ENCODE measurements around the gene CTPS2. TPM values are rescaled to one million over a fixed set of nuclear protein-coding genes. Genes with fewer than 3 reads are reported as not detected.
A peak's percentile ranks its signal among the peaks of the same experiment; 100 is the strongest.

CTPS2 gene
- total RNA-seq, 1 donor from 2014 or later = 26.1 TPM

- no peak for TF ChIP-seq CTCF (IDR thresholded peaks at IDR 0.05)
- no peak for DNase-seq (ENCODE audit: low spot score)
- Mint-ChIP-seq H3K9me3 (ENCODE audit: low read depth) (no peaks in the 10 kb centered on the region), H3K27me3 (ENCODE audit: low read depth) (no peaks in the 10 kb centered on the region), H3K36me3 (ENCODE audit: low read depth) (peaks cover 7% of the 10 kb centered on the region), H3K4me3 (ENCODE audit: unreplicated experiment) (no peak overlapping the region), H3K27ac (ENCODE audit: unreplicated experiment) (peak overlapping the region; percentile 78), H3K4me1 (ENCODE audit: low read depth) (peaks cover 39% of the 10 kb centered on the region)
These were observed 47.8 kb downstream of the CTPS2 start for GRCh38 chrX:16664626-16665025.

- no peaks in the 10 kb centered on the region for H3K27me3 Mint-ChIP-seq (ENCODE audit: low read depth)
- H3K4me1 Mint-ChIP-seq (ENCODE audit: low read depth) = peaks cover 45% of the 10 kb centered on the region
- peak overlapping the region; percentile 78 for H3K27ac Mint-ChIP-seq (ENCODE audit: unreplicated experiment)
- H3K9me3 Mint-ChIP-seq (ENCODE audit: low read depth) = no peaks in the 10 kb centered on the region
- peaks cover 10% of the 10 kb centered on the region for H3K36me3 Mint-ChIP-seq (ENCODE audit: low read depth)
- TF ChIP-seq CTCF (IDR thresholded peaks at IDR 0.05) = peak; percentile 74
- DNase-seq (ENCODE audit: low spot score) = no peak
- H3K4me3 Mint-ChIP-seq (ENCODE audit: unreplicated experiment) = no peak overlapping the region
These were observed 48.4 kb downstream of the CTPS2 start for GRCh38 chrX:16664074-16664473.

GRCh38 chrX:16662402-16662801, 50.1 kb downstream of the CTPS2 start:
- Mint-ChIP-seq H3K27ac (ENCODE audit: unreplicated experiment) (no peak overlapping the region), H3K36me3 (ENCODE audit: low read depth) (peaks cover 11% of the 10 kb centered on the region), H3K4me1 (ENCODE audit: low read depth) (peaks cover 62% of the 10 kb centered on the region), H3K4me3 (ENCODE audit: unreplicated experiment) (no peak overlapping the region), H3K9me3 (ENCODE audit: low read depth) (peaks cover 4% of the 10 kb centered on the region), H3K27me3 (ENCODE audit: low read depth) (no peaks in the 10 kb centered on the region)
- no peak for DNase-seq (ENCODE audit: low spot score)
- no peak for TF ChIP-seq CTCF (IDR thresholded peaks at IDR 0.05)

GRCh38 chrX:16661495-16661894, 51.0 kb downstream of the CTPS2 start:
- H3K27me3 Mint-ChIP-seq (ENCODE audit: low read depth) = no peaks in the 10 kb centered on the region

GRCh38 chrX:16659321-16659720, 53.1 kb downstream of the CTPS2 start:
- no peak for DNase-seq (ENCODE audit: low spot score)
- H3K27me3 Mint-ChIP-seq (ENCODE audit: low read depth) = no peaks in the 10 kb centered on the region
- H3K36me3 Mint-ChIP-seq (ENCODE audit: low read depth) = peaks cover 12% of the 10 kb centered on the region
- no peak overlapping the region for H3K4me3 Mint-ChIP-seq (ENCODE audit: unreplicated experiment)
- no peak for TF ChIP-seq CTCF (IDR thresholded peaks at IDR 0.05)
- H3K4me1 Mint-ChIP-seq (ENCODE audit: low read depth) = peaks cover 41% of the 10 kb centered on the region
- H3K9me3 Mint-ChIP-seq (ENCODE audit: low read depth) = peaks cover 4% of the 10 kb centered on the region
- H3K27ac Mint-ChIP-seq (ENCODE audit: unreplicated experiment) = peak overlapping the region; percentile 54

More at GRCh38 chrX:16661495-16661894, 51.0 kb downstream of the CTPS2 start:
- TF ChIP-seq CTCF (IDR thresholded peaks at IDR 0.05) = no peak
- H3K9me3 Mint-ChIP-seq (ENCODE audit: low read depth) = peaks cover 4% of the 10 kb centered on the region
- peaks cover 14% of the 10 kb centered on the region for H3K36me3 Mint-ChIP-seq (ENCODE audit: low read depth)
- no peak overlapping the region for H3K27ac Mint-ChIP-seq (ENCODE audit: unreplicated experiment)
- no peak overlapping the region for H3K4me3 Mint-ChIP-seq (ENCODE audit: unreplicated experiment)
- peaks cover 56% of the 10 kb centered on the region for H3K4me1 Mint-ChIP-seq (ENCODE audit: low read depth)
- DNase-seq (ENCODE audit: low spot score) = no peak
